Ovary (tissue), 3 donors: Measurements from ENCODE around the gene PTPRK.

Experiments used
- EP300 ChIP-seq: sonication (generic); formaldehyde crosslinking; IDR thresholded peaks from one replicate; pipeline ENCODE4 v1.6.1; 2017; ENCODE audit warnings: antibody characterized with exemption
- POLR2A ChIP-seq: fragments of 450-650 bp; IDR thresholded peaks from one replicate; pipeline ENCODE4 v1.6.1; 2017; ENCODE audit warnings: antibody characterized with exemption, mild to moderate bottlenecking, moderate library complexity
- TF ChIP-seq, protein P1 (sequence below), 3 donors: fragments of 450-650 bp in 2 of 3; fragments of 200-600 bp in 1 of 3; IDR thresholded peaks; one replicate each; pipeline versions ENCODE4 v1.5.1 to v1.8.0; 2016 to 2022; ENCODE audit warnings: antibody characterized with exemption in 3 of 3, mild to moderate bottlenecking in 1 of 3
- donor health status: DM: no; HTN: no; CAD: no.

DNA sequence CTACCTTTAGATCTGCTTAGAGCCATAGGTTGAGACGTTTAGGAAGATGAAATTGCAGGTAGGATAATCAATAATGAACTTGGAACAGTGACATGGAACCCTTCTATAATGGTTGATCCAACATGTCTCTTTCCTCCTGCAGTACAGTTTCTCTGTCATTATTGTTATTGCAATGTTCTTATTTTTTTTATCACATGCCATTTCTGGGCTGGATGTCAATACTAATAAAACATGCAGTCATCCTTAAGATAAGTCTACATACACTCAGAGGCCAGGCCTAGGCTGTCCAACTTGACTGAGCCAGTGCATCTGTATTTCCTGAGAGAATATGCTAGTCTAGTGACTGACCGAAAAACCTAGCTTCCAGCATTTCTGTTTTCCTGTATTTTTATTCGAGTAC is 544.3 kb downstream of the PTPRK start:
- TF ChIP-seq, protein P1, sequence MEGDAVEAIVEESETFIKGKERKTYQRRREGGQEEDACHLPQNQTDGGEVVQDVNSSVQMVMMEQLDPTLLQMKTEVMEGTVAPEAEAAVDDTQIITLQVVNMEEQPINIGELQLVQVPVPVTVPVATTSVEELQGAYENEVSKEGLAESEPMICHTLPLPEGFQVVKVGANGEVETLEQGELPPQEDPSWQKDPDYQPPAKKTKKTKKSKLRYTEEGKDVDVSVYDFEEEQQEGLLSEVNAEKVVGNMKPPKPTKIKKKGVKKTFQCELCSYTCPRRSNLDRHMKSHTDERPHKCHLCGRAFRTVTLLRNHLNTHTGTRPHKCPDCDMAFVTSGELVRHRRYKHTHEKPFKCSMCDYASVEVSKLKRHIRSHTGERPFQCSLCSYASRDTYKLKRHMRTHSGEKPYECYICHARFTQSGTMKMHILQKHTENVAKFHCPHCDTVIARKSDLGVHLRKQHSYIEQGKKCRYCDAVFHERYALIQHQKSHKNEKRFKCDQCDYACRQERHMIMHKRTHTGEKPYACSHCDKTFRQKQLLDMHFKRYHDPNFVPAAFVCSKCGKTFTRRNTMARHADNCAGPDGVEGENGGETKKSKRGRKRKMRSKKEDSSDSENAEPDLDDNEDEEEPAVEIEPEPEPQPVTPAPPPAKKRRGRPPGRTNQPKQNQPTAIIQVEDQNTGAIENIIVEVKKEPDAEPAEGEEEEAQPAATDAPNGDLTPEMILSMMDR (IDR thresholded peaks at IDR 0.05): no peak
- TF ChIP-seq POLR2A: no peak
- TF ChIP-seq EP300: no peak
